Ovary (tissue), 9 donors: ENCODE data around the gene VASH2. TPM values are rescaled to one million over a fixed set of nuclear protein-coding genes. Genes with fewer than 3 reads are reported as not detected.

ENCODE experiments used
- DNase-seq, 5 donors: peaks; one replicate each; pipeline ENCODE4 v3.0.0-alpha.2; 2019 to 2020
- H3K27ac ChIP-seq, 2 donors: fragments of 200-600 bp; one replicate each; pipeline versions ENCODE4 v1.5.1 to v1.8.0; 2019 to 2022
- H3K27me3 ChIP-seq: fragments of 200-600 bp; one replicate; pipeline ENCODE4 v1.8.0; 2022
- H3K36me3 ChIP-seq: fragments of 200-600 bp; sonication (generic); one replicate; pipeline ENCODE4 v1.5.1; 2019
- H3K4me1 ChIP-seq: one replicate; pipeline ENCODE4 v1.8.1; 2013; ENCODE audit warnings: mild to moderate bottlenecking, moderate library complexity; ENCODE audit not compliant: insufficient read depth
- H3K4me3 ChIP-seq: fragments of 200-600 bp; sonication (generic); one replicate; pipeline ENCODE4 v1.5.1; 2017
- H3K9me3 ChIP-seq, 2 donors: fragments of 200-600 bp in 1 of 2; sonication (generic) in 1 of 2; one replicate each; pipeline versions ENCODE4 v1.5.1 to v1.8.1; 2013 to 2019; ENCODE audit warnings: mild to moderate bottlenecking in 1 of 2, moderate library complexity in 1 of 2
- CTCF ChIP-seq, 3 donors: fragments of 450-650 bp in 2 of 3; fragments of 200-600 bp in 1 of 3; IDR thresholded peaks; one replicate each; pipeline versions ENCODE4 v1.5.1 to v1.8.0; 2016 to 2022; ENCODE audit warnings: antibody characterized with exemption in 3 of 3, mild to moderate bottlenecking in 1 of 3
- EP300 ChIP-seq: sonication (generic); formaldehyde crosslinking; IDR thresholded peaks from one replicate; pipeline ENCODE4 v1.6.1; 2017; ENCODE audit warnings: antibody characterized with exemption
- POLR2A ChIP-seq: fragments of 450-650 bp; IDR thresholded peaks from one replicate; pipeline ENCODE4 v1.6.1; 2017; ENCODE audit warnings: antibody characterized with exemption, mild to moderate bottlenecking, moderate library complexity
- WGBS, 3 donors: extraction: QIAGEN DNeasy Blood & Tissue Kit in 1 of 3; methylation state at CpG; one replicate each; pipeline versions ENCODE4 v1.1.5 to v1.1.7; 2013 to 2017; 5-methylcytosine and 5-hydroxymethylcytosine counted together
- intact Hi-C, 4 donors: fragments of 100-400 bp; cut with DNase I; formaldehyde crosslinking; loops; one replicate each; pipeline versions ENCODE4 v1.11.0 to v1.15.1; 2022 to 2023
- polyA plus RNA-seq, 2 donors: library from polyadenylated mRNA; stranded (reverse); fragments of 200-250 nt in 1 of 2; fragments of 350-450 nt in 1 of 2; fragmentation: Illumina TruSeq in 1 of 2; extraction: RNeasy Lipid Tissue Mini Kit (QIAGEN cat#74804) in 1 of 2; gene quantifications; one replicate each; pipeline ENCODE4 v1.2.3, GENCODE V29; 2013 to 2014
- total RNA-seq, 7 donors: library from RNA; depleted of rRNA in 2 of 7; stranded (reverse); fragments of >200 nt in 2 of 7; fragmentation: NEBNext Ultra II Directional in 3 of 7; extraction: Animal tissue kit (Norgen Biotek cat#: 25700) in 3 of 7; gene quantifications; one replicate each; pipeline versions ENCODE4 v1.1.0 to v1.2.4, GENCODE V29; 2016 to 2023
- donor health status: DM: no; HTN: no; CAD: no; lungs with moderate emphysema.
- donor health status: DM: no; HTN: no; CAD: no.
- donor health status: Bipolar disorder and iron deficiency.
- donor health status: DM: yes; HTN: yes; CAD: no.
- donor health status: DM: no; HTN: no; CAD: no.
- donor health status: DM: yes; HTN: yes; CAD: no.

VASH2 gene
- total and polyA plus RNA-seq, 9 donors = 0.28 to 2.1 (median 0.83) TPM

- WGBS, 3 donors = 47 to 55% (median 50%) methylated on average over 12 to 13 of the region's 13 CpGs
- Histone ChIP-seq H3K4me3 (no peak overlapping the region), H3K4me1 (peaks cover 5% of the 10 kb centered on the region), H3K36me3 (no peaks in the 10 kb centered on the region), H3K9me3 (no peaks in the 10 kb centered on the region), H3K27ac (no peak overlapping the region), H3K27me3 (no peaks in the 10 kb centered on the region)
- intact Hi-C loops = no loop called here
- DNase-seq = peak; percentile 19 to 55 (median 43)
- TF ChIP-seq EP300 (no peak), CTCF (IDR thresholded peaks at IDR 0.05) (no peak), POLR2A (no peak)
Measured at GRCh38 chr1:212915245-212916091, 34.9 kb upstream of the VASH2 start.

- no peak for TF ChIP-seq EP300
- TF ChIP-seq POLR2A = no peak
- intact Hi-C loops = no loop called here
- H3K4me3 ChIP-seq = no peak overlapping the region
- H3K27me3 ChIP-seq = no peaks in the 10 kb centered on the region
- peaks cover 5% of the 10 kb centered on the region for H3K4me1 ChIP-seq
- no peak overlapping the region for H3K27ac ChIP-seq
- H3K9me3 ChIP-seq = no peaks in the 10 kb centered on the region
- H3K36me3 ChIP-seq = no peaks in the 10 kb centered on the region
- DNase-seq = peak in 2 of 5 donors; percentile 27 to 47
- WGBS, 3 donors = 8 to 15% (median 9%) methylated on average over 23 of the region's 23 CpGs
Measured at GRCh38 chr1:212916481-212917133, 33.7 kb upstream of the VASH2 start.

- Histone ChIP-seq H3K36me3 (no peaks in the 10 kb centered on the region), H3K27me3 (no peaks in the 10 kb centered on the region), H3K9me3 (peaks cover 0 to 2% of the 10 kb centered on the region in 2 donors), H3K27ac (no peak overlapping the region), H3K4me3 (no peak overlapping the region), H3K4me1 (peaks cover 5% of the 10 kb centered on the region)
- WGBS, 3 donors = 63 to 65% (median 64%) methylated on average over 9 of the region's 9 CpGs
- TF ChIP-seq EP300 (no peak), POLR2A (no peak), CTCF (IDR thresholded peaks at IDR 0.05) (no peak)
- no peak for DNase-seq
- intact Hi-C loops = no loop called here
Measured at GRCh38 chr1:212917134-212917485, 33.2 kb upstream of the VASH2 start.

- 73 to 81% (median 75%) methylated on average over 5 of the region's 5 CpGs for WGBS, 3 donors
- peaks cover 5% of the 10 kb centered on the region for H3K4me1 ChIP-seq
- H3K36me3 ChIP-seq = no peaks in the 10 kb centered on the region
- H3K27me3 ChIP-seq = no peaks in the 10 kb centered on the region
- TF ChIP-seq POLR2A = no peak
- no peak for TF ChIP-seq EP300
- TF ChIP-seq CTCF (IDR thresholded peaks at IDR 0.05) = no peak
- intact Hi-C loops = no loop called here
- DNase-seq = no peak
- H3K4me3 ChIP-seq = no peak overlapping the region
- no peak overlapping the region for H3K27ac ChIP-seq
- peaks cover 0 to 4% of the 10 kb centered on the region in 2 donors for H3K9me3 ChIP-seq
Measured at GRCh38 chr1:212917858-212918257, 32.5 kb upstream of the VASH2 start.

GRCh38 chr1:212918824-212919223 is 31.5 kb upstream of the VASH2 start:
- no peaks in the 10 kb centered on the region for H3K36me3 ChIP-seq
- intact Hi-C loops = no loop called here
- peaks cover 5% of the 10 kb centered on the region for H3K4me1 ChIP-seq
- no peak overlapping the region for H3K27ac ChIP-seq
- H3K9me3 ChIP-seq = peaks cover 0 to 4% of the 10 kb centered on the region in 2 donors
- no peak overlapping the region for H3K4me3 ChIP-seq
- WGBS, 3 donors = 58 to 87% (median 85%) methylated on average over 2 of the region's 2 CpGs
- DNase-seq = no peak
- TF ChIP-seq EP300 = no peak
- no peaks in the 10 kb centered on the region for H3K27me3 ChIP-seq
